HCT116 (cell line): ENCODE measurements around the gene SF1. TPM values are rescaled to one million over a fixed set of nuclear protein-coding genes. Genes with fewer than 3 reads are reported as not detected.

Source experiments
- ATAC-seq: fragments of 200-7000 bp; cut with Tn5 transposase; 2 replicates; pipeline ENCODE4 v1.9.1; 2020; ENCODE audit warnings: mild to moderate bottlenecking, moderate library complexity
- BruUV-seq: library from RNA; stranded (reverse); fragments of 400-500 nt; replicated peaks from 2 replicates; lab custom pipeline; 2021; lab: Mats Ljungman, UMichigan
- CTCF ChIA-PET: fragments of 300-600 bp; sonication (Branson Sonifier 250); formaldehyde crosslinking; loops from one replicate; lab custom pipeline; 2021; ENCODE audit warnings: antibody characterized with exemption; lab: Charles Lee
- POLR2A ChIA-PET: fragments of 300-600, 350-600 bp; sonication (Branson Sonifier 250); formaldehyde crosslinking; loops from one replicate; lab custom pipeline; 2021; ENCODE audit warnings: antibody characterized with exemption; lab: Charles Lee
- RAD21 ChIA-PET, 2 experiments: fragments of 300-600 bp; sonication (Branson Sonifier 250); formaldehyde crosslinking; loops; one replicate each; lab custom pipeline; 2023; ENCODE audit warnings: low total read pairs in 2 of 2; ENCODE audit not compliant: uncharacterized antibody in 2 of 2, unreplicated experiment in 2 of 2, low non-redundant PET in 1 of 2; lab: Charles Lee
- DNase-seq: peaks from one replicate; pipeline ENCODE4 v3.0.0-alpha.2; 2010; ENCODE audit warnings: low read depth, low spot score
- H2AFZ ChIP-seq: fragments of 200-600 bp; shearing (Covaris generic), sonication (generic); 2 replicates; pipeline ENCODE4 v1.6.1; 2017; ENCODE audit warnings: low read depth, mixed run types, mixed read lengths, antibody characterized with exemption, low read length; ENCODE audit not compliant: poor library complexity, severe bottlenecking
- H3K27ac ChIP-seq: 2 replicates; pipeline ENCODE4 v1.5.1; 2012; ENCODE audit warnings: low read depth, low read length
- H3K27me3 ChIP-seq: fragments of 200-600 bp; sonication (generic); 2 replicates; pipeline ENCODE4 v1.6.1; 2016; ENCODE audit warnings: mixed run types, low read length, mixed read lengths; ENCODE audit not compliant: insufficient read depth
- H3K36me3 ChIP-seq, 2 experiments: fragments of 200-500 bp in 1 of 2; fragments of 200-600 bp in 1 of 2; sonication (Bioruptor generic) in 1 of 2; sonication (generic) in 1 of 2; 2 replicates each; pipeline versions ENCODE4 v1.5.1 to v1.6.1; 2014 to 2016; ENCODE audit warnings: low read length in 2 of 2, inconsistent platforms in 1 of 2, mixed read lengths in 1 of 2, mixed run types in 1 of 2; ENCODE audit not compliant: insufficient read depth in 2 of 2, control insufficient read depth in 1 of 2
- H3K4me1 ChIP-seq, 2 experiments: fragments of 200-600 bp in 1 of 2; sonication (generic) in 1 of 2; 2 replicates each; pipeline versions ENCODE4 v1.5.1 to v1.6.1; 2012 to 2017; ENCODE audit warnings: low read length in 2 of 2, inconsistent platforms in 1 of 2, mild to moderate bottlenecking in 1 of 2, mixed read lengths in 1 of 2, mixed run types in 1 of 2, moderate library complexity in 1 of 2; ENCODE audit not compliant: insufficient read depth in 2 of 2, control insufficient read depth in 1 of 2
- H3K4me2 ChIP-seq: fragments of 200-600 bp; sonication (generic); 2 replicates; pipeline ENCODE4 v1.6.1; 2017; ENCODE audit warnings: mixed run types, low read length, mixed read lengths
- H3K4me3 ChIP-seq, 2 experiments: fragments of 200-600 bp in 1 of 2; sonication (generic) in 1 of 2; replicated peaks in 1 of 2; 2 replicates each; pipeline ENCODE4 v1.5.1; 2011 to 2016; ENCODE audit warnings: low read length in 2 of 2, control low read depth in 1 of 2, low read depth in 1 of 2, mild to moderate bottlenecking in 1 of 2, mixed read lengths in 1 of 2, mixed run types in 1 of 2
- H3K79me2 ChIP-seq: fragments of 200-600 bp; sonication (generic); 2 replicates; pipeline ENCODE4 v1.6.1; 2017; ENCODE audit warnings: mild to moderate bottlenecking, mixed run types, low read length, moderate library complexity, mixed read lengths; ENCODE audit not compliant: insufficient read depth
- H3K9ac ChIP-seq: fragments of 200-600 bp; sonication (generic); 2 replicates; pipeline ENCODE4 v1.6.1; 2016; ENCODE audit warnings: low read length, mixed read lengths
- H3K9me2 ChIP-seq: fragments of 200-600 bp; sonication (generic), shearing (Covaris generic); 2 replicates; pipeline ENCODE4 v1.6.1; 2017; ENCODE audit warnings: mixed run types, mild to moderate bottlenecking, moderate library complexity; ENCODE audit not compliant: insufficient read depth
- H3K9me3 ChIP-seq, 2 experiments: fragments of 200-500 bp in 1 of 2; fragments of 200-600 bp in 1 of 2; sonication (Bioruptor generic) in 1 of 2; sonication (generic) in 1 of 2; 2 replicates each; pipeline ENCODE4 v1.6.1; 2014 to 2017; ENCODE audit warnings: low read length in 2 of 2, mixed read lengths in 2 of 2, inconsistent platforms in 1 of 2, low read depth in 1 of 2, mild to moderate bottlenecking in 1 of 2, mixed run types in 1 of 2, moderate library complexity in 1 of 2; ENCODE audit not compliant: control insufficient read depth in 1 of 2, insufficient read depth in 1 of 2
- H4K20me1 ChIP-seq: fragments of 200-600 bp; sonication (generic), shearing (Covaris generic); 2 replicates; pipeline ENCODE4 v1.6.1; 2017; ENCODE audit warnings: mixed run types, mild to moderate bottlenecking, moderate library complexity; ENCODE audit not compliant: insufficient read depth
- CEBPB ChIP-seq: IDR thresholded peaks from 2 replicates; pipeline ENCODE4 v1.6.1; 2012; ENCODE audit warnings: low read depth
- EGR1 ChIP-seq: IDR thresholded peaks from 2 replicates; pipeline ENCODE4 v1.6.1; 2012; ENCODE audit warnings: low read depth
- EZH2phosphoT487 ChIP-seq: fragments of 200-600 bp; IDR thresholded peaks from 2 replicates; pipeline ENCODE4 v1.6.1; 2018; ENCODE audit warnings: antibody characterized with exemption, borderline replicate concordance
- FOSL1 ChIP-seq: IDR thresholded peaks from 2 replicates; pipeline ENCODE4 v1.6.1; 2012; ENCODE audit warnings: low read depth
- JUND ChIP-seq: IDR thresholded peaks from 2 replicates; pipeline ENCODE4 v1.6.1; 2012
- MAX ChIP-seq: IDR thresholded peaks from 2 replicates; pipeline ENCODE4 v1.6.1; 2012
- POLR2AphosphoS5 ChIP-seq: IDR thresholded peaks from 2 replicates; pipeline ENCODE4 v1.6.1; 2011; ENCODE audit warnings: mild to moderate bottlenecking, low read depth, low read length, moderate library complexity
- RAD21 ChIP-seq: IDR thresholded peaks from 2 replicates; pipeline ENCODE4 v1.6.1; 2012; ENCODE audit warnings: low read depth, mild to moderate bottlenecking
- REST ChIP-seq: IDR thresholded peaks from 2 replicates; pipeline ENCODE4 v1.6.1; 2012; ENCODE audit warnings: low read depth
- SIN3A ChIP-seq: IDR thresholded peaks from 2 replicates; pipeline ENCODE4 v1.6.1; 2012; ENCODE audit warnings: low read depth
- SRF ChIP-seq: IDR thresholded peaks from 2 replicates; pipeline ENCODE4 v1.6.1; 2012; ENCODE audit warnings: low read depth
- TCF7L2 ChIP-seq: IDR thresholded peaks from 2 replicates; pipeline ENCODE4 v1.7.0; 2011; ENCODE audit warnings: borderline replicate concordance, inconsistent platforms; ENCODE audit not compliant: insufficient read depth, insufficient read length; ENCODE audit errors: extremely low read depth
- YY1 ChIP-seq: IDR thresholded peaks from 2 replicates; pipeline ENCODE4 v1.6.1; 2011; ENCODE audit warnings: low read length, low read depth, moderate library complexity, mild to moderate bottlenecking; ENCODE audit not compliant: insufficient replicate concordance; ENCODE audit errors: extremely low read depth
- ZFX ChIP-seq: fragments of 450-650 bp; IDR thresholded peaks from 2 replicates; pipeline ENCODE4 v1.6.1; 2017
- ZNF274 ChIP-seq: fragments of 200-500 bp; sonication (Bioruptor generic); IDR thresholded peaks from 2 replicates; pipeline ENCODE4 v1.6.1; 2014; ENCODE audit warnings: mild to moderate bottlenecking, low read depth, low read length, inconsistent platforms
- intact Hi-C: fragments of 100-400 bp; cut with micrococcal nuclease; formaldehyde crosslinking; loops from 2 replicates; pipeline ENCODE4 v1.10.0; 2022
- total RNA-seq: library from RNA; stranded (reverse); gene quantifications from one replicate; pipeline ENCODE4 v1.2.1, GENCODE V29; 2021; ENCODE audit not compliant: unreplicated experiment
- TF ChIP-seq, protein P1 (sequence below): IDR thresholded peaks from 2 replicates; pipeline ENCODE4 v1.6.1; 2012
- TF ChIP-seq, protein P2 (sequence below): IDR thresholded peaks from 2 replicates; pipeline ENCODE4 v1.6.1; 2011; ENCODE audit warnings: mild to moderate bottlenecking, low read length, moderate library complexity; ENCODE audit not compliant: insufficient replicate concordance; ENCODE audit errors: extremely low read depth

SF1 gene
- total RNA-seq, 1 experiment from 2014 or later: 403 TPM

GRCh38 chr11:64772303-64773018, 5.9 kb downstream of the SF1 start:
- no peaks in the 10 kb centered on the region for H3K9me3 ChIP-seq
- ChIA-PET POLR2A (no interaction called here), RAD21 (no interaction called here), CTCF (interaction anchor here (0.8 kb wide), 1 partner anchor 10 kb away, joined by 3 read pairs; no protein-coding TSS in a partner anchor)
- no TSS peak for BruUV-seq
- H3K27me3 ChIP-seq: no peaks in the 10 kb centered on the region
- H3K36me3 ChIP-seq: peaks cover 95 to 98% of the 10 kb centered on the region in 2 experiments
- no peak overlapping the region for H3K4me2 ChIP-seq
- H3K4me1 ChIP-seq: peaks cover 6 to 13% of the 10 kb centered on the region in 2 experiments; a peak in 3 of 4 replicates
- H3K9me2 ChIP-seq: no peaks in the 10 kb centered on the region
- no peak overlapping the region for H3K9ac ChIP-seq
- no peak overlapping the region for H2AFZ ChIP-seq
- H3K4me3 ChIP-seq: no peak overlapping the region
- peaks cover 100% of the 10 kb centered on the region for H3K79me2 ChIP-seq
- H4K20me1 ChIP-seq: peaks cover 73% of the 10 kb centered on the region
- TF ChIP-seq CEBPB (no peak), YY1 (no peak), POLR2AphosphoS5 (no peak), EGR1 (no peak), REST (no peak), EZH2phosphoT487 (no peak), ZNF274 (no peak), SIN3A (no peak), RAD21 (no peak), SRF (no peak), TCF7L2 (no peak), FOSL1 (no peak), MAX (no peak), ZFX (no peak), JUND (no peak)
- TF ChIP-seq, protein P1, sequence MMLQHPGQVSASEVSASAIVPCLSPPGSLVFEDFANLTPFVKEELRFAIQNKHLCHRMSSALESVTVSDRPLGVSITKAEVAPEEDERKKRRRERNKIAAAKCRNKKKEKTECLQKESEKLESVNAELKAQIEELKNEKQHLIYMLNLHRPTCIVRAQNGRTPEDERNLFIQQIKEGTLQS: no peak
- TF ChIP-seq, protein P2, sequence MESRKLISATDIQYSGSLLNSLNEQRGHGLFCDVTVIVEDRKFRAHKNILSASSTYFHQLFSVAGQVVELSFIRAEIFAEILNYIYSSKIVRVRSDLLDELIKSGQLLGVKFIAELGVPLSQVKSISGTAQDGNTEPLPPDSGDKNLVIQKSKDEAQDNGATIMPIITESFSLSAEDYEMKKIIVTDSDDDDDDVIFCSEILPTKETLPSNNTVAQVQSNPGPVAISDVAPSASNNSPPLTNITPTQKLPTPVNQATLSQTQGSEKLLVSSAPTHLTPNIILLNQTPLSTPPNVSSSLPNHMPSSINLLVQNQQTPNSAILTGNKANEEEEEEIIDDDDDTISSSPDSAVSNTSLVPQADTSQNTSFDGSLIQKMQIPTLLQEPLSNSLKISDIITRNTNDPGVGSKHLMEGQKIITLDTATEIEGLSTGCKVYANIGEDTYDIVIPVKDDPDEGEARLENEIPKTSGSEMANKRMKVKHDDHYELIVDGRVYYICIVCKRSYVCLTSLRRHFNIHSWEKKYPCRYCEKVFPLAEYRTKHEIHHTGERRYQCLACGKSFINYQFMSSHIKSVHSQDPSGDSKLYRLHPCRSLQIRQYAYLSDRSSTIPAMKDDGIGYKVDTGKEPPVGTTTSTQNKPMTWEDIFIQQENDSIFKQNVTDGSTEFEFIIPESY: no peak
- no peak for DNase-seq
- ATAC-seq: no peak
- intact Hi-C loops: no loop called here
- no peak overlapping the region for H3K27ac ChIP-seq
